ENCODE measurements around the gene STARD7. TPM values are rescaled to one million over a fixed set of nuclear protein-coding genes. Genes with fewer than 3 reads are reported as not detected.

STARD7 gene
- total RNA-seq, 1 experiment from 2014 or later, result 224 TPM

DNA sequence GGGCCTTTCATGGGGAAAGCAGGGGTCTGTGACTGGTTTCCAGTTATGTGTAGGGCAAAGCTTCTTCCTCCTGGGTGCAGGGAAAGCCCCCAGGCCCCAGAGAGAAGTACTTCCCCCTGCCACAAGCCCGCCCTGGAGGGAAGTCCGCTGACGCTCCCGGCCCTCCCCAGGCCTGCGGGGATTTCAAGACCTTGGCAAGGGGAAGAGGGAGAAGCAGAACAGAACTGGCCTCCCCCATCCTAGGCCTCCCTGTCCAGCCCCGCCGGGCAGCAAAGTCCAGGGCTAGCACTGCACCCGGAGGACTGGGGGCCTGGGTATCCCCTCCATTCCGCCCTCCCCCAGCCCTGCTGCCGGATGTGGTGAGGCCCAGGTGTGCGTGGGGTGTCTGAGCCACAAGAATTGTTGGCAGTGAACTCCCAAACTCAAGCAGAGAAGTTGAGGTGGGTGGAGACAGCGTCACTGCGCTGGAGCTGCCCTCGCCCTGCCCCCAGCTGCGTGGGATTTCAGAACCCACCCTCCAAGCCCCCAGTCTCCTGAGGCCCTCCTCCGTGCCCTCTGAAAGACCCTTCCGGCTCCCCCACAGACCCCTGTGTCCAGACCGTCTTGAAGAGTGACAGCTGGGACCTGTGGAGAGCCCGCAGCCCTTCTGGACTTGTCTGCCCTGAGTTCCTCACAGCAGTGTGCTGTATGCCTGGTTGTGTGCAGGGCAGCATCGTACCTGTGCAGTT is 62.3 kb downstream of the STARD7 start:
- Histone ChIP-seq H3K36me3 (ENCODE audit: control insufficient read depth, insufficient read depth, low read length) (peaks cover 2% of the 10 kb centered on the region; the same call in 1 of the 2 replicates), H3K4me1 (peaks cover 14% of the 10 kb centered on the region), H3K9me3 (no peaks in the 10 kb centered on the region), H3K27me3 (replicated peaks; ENCODE audit: control insufficient read depth, insufficient read depth, low read length) (no peaks in the 10 kb centered on the region), H3K4me3 (ENCODE audit: low read depth, low read length) (no peak overlapping the region)
- no TSS peak for BruUV-seq (replicated peaks)
- H3K27ac Mint-ChIP-seq (ENCODE audit: unreplicated experiment), result no peak overlapping the region
- DNase-seq, result peak in 1 of 2 experiments; percentile 32
- H3K27me3 Mint-ChIP-seq (ENCODE audit: insufficient read depth, unreplicated experiment), result no peaks in the 10 kb centered on the region
- H3K36me3 Mint-ChIP-seq (ENCODE audit: insufficient read depth, unreplicated experiment), result peaks cover 16% of the 10 kb centered on the region
- H3K4me3 Mint-ChIP-seq (ENCODE audit: unreplicated experiment), result peak overlapping the region; percentile 42
- TF ChIP-seq, protein P1, sequence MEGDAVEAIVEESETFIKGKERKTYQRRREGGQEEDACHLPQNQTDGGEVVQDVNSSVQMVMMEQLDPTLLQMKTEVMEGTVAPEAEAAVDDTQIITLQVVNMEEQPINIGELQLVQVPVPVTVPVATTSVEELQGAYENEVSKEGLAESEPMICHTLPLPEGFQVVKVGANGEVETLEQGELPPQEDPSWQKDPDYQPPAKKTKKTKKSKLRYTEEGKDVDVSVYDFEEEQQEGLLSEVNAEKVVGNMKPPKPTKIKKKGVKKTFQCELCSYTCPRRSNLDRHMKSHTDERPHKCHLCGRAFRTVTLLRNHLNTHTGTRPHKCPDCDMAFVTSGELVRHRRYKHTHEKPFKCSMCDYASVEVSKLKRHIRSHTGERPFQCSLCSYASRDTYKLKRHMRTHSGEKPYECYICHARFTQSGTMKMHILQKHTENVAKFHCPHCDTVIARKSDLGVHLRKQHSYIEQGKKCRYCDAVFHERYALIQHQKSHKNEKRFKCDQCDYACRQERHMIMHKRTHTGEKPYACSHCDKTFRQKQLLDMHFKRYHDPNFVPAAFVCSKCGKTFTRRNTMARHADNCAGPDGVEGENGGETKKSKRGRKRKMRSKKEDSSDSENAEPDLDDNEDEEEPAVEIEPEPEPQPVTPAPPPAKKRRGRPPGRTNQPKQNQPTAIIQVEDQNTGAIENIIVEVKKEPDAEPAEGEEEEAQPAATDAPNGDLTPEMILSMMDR (IDR thresholded peaks at IDR 0.05; ENCODE audit: insufficient read depth in 1 of 2, low read depth in 1 of 2, low read length in 1 of 2, severe bottlenecking in 1 of 2, unreplicated experiment in 1 of 2), result no peak
- POLR2A ChIA-PET, result no interaction called here
- intact Hi-C loops (cut with micrococcal nuclease; ENCODE audit: unreplicated experiment), result loop anchor here (5.0 kb wide), 1 partner anchor 41 kb away; no protein-coding TSS in a partner anchor
- no peaks in the 10 kb centered on the region for H3K9me3 Mint-ChIP-seq (ENCODE audit: unreplicated experiment)
- H3K4me1 Mint-ChIP-seq (ENCODE audit: low read depth, unreplicated experiment), result no peaks in the 10 kb centered on the region
- CTCF ChIA-PET, result interaction anchor here (1.4 to 1.7 kb wide), 2 partner anchors 8 to 28 kb away, joined by 4 to 7 read pairs; partner anchors contain the start of gene ASTL

DNA sequence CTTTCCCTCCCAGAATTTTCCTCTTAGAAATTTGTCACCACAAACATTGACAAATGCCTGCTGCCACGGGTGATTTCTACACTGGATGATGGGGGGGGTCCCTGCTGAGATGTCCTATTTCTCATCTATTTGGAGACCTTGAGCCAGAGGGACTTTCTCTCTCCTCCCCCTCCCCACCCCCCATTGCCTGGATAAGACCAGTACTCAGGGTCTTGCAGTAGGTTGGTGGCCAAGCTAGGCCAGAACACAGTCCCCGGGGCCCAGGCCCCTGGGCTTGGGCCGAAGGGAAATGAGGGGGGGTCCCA is 62.8 kb downstream of the STARD7 start:
- H3K27me3 ChIP-seq (replicated peaks; ENCODE audit: control insufficient read depth, insufficient read depth, low read length), result no peaks in the 10 kb centered on the region
- no peaks in the 10 kb centered on the region for H3K9me3 ChIP-seq
- no peak for DNase-seq
- TF ChIP-seq, protein P1 (IDR thresholded peaks at IDR 0.05; ENCODE audit: insufficient read depth in 1 of 2, low read depth in 1 of 2, low read length in 1 of 2, severe bottlenecking in 1 of 2, unreplicated experiment in 1 of 2), result no peak
- intact Hi-C loops (cut with micrococcal nuclease; ENCODE audit: unreplicated experiment), result loop anchor here (2.0 to 5.0 kb wide), 2 partner anchors 42 to 63 kb away; partner anchors contain the start of gene STARD7
- CTCF ChIA-PET, result no interaction called here
- peaks cover 2% of the 10 kb centered on the region; the same call in 1 of the 2 replicates for H3K36me3 ChIP-seq (ENCODE audit: control insufficient read depth, insufficient read depth, low read length)
- H3K4me1 Mint-ChIP-seq (ENCODE audit: low read depth, unreplicated experiment), result no peaks in the 10 kb centered on the region
- H3K27ac Mint-ChIP-seq (ENCODE audit: unreplicated experiment), result no peak overlapping the region
- POLR2A ChIA-PET, result no interaction called here
- H3K36me3 Mint-ChIP-seq (ENCODE audit: insufficient read depth, unreplicated experiment), result peaks cover 16% of the 10 kb centered on the region
- H3K4me1 ChIP-seq, result peaks cover 14% of the 10 kb centered on the region
- H3K4me3 ChIP-seq (ENCODE audit: low read depth, low read length), result peak overlapping the region; percentile 70
- no peaks in the 10 kb centered on the region for H3K9me3 Mint-ChIP-seq (ENCODE audit: unreplicated experiment)
- H3K27me3 Mint-ChIP-seq (ENCODE audit: insufficient read depth, unreplicated experiment), result no peaks in the 10 kb centered on the region
- H3K4me3 Mint-ChIP-seq (ENCODE audit: unreplicated experiment), result peak overlapping the region; percentile 98
- BruUV-seq (replicated peaks), result no TSS peak

DNA sequence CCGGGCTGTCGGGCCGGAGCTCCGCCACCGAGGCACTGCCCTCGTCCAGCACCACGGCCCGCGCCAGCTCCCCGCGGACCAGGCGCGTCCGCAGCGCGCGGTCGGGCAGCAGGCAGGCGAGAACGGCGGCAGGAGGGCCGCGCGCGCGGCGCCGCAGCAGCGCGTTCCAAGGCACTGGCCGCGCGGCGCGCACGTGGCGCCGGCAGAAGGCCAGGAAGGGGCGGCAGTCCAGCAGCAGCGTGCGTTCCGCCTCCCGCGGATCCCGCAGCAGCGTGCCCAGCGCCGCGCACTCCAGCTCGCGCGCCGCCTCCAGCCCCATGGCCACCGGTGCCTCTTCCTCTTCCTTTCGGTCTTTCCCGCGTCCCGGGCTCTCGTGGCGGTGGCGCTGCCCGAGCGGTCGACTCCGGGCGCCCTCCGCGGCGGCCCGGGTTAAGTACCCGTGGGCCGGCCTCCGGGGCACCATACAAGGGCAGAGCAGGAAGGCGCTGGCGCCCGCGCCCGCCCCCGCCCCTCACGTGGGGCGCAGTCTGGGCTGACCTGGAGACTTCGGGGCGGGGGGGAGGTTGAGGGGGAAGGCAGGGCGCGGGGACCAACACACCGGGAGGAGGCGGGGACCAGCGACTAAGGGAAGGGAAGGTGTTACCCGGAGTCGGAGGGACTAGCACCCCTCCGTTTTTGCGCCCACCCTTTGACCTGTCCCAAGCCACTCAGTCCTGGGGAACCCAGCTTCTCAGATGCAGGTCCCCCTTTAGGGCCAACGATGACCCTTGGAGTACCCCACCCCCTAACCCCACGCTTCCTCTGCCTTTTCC is 63.4 kb downstream of the STARD7 start, which contains the start of gene DUSP2:
DUSP2 (minus strand) TSS at position 405 of the 812 bp plus-strand sequence; CDS start at position 319, 86 bp downstream.
- H3K36me3 Mint-ChIP-seq (ENCODE audit: insufficient read depth, unreplicated experiment), result peaks cover 16% of the 10 kb centered on the region
- peaks cover 14% of the 10 kb centered on the region for H3K4me1 ChIP-seq
- intact Hi-C loops (cut with micrococcal nuclease; ENCODE audit: unreplicated experiment), result loop anchor here (2.0 to 5.0 kb wide), 2 partner anchors 42 to 64 kb away; partner anchors contain the start of gene STARD7

More for the DNA sequence above, 63.4 kb downstream of the STARD7 start, which contains the start of gene DUSP2:
- no peaks in the 10 kb centered on the region for H3K27me3 Mint-ChIP-seq (ENCODE audit: insufficient read depth, unreplicated experiment)
- BruUV-seq (replicated peaks), result no TSS peak
- DNase-seq, result peak; percentile 84 to 89
- peaks cover 2% of the 10 kb centered on the region; the same call in 1 of the 2 replicates for H3K36me3 ChIP-seq (ENCODE audit: control insufficient read depth, insufficient read depth, low read length)
- H3K4me3 ChIP-seq (ENCODE audit: low read depth, low read length), result peak within 1 kb of the TSS; percentile 70
- TF ChIP-seq, protein P1 (IDR thresholded peaks at IDR 0.05; ENCODE audit: insufficient read depth in 1 of 2, low read depth in 1 of 2, low read length in 1 of 2, severe bottlenecking in 1 of 2, unreplicated experiment in 1 of 2), result peak in 1 of 2 experiments; percentile 5
- no peaks in the 10 kb centered on the region for H3K9me3 ChIP-seq
- H3K4me1 Mint-ChIP-seq (ENCODE audit: low read depth, unreplicated experiment), result no peaks in the 10 kb centered on the region
- CTCF ChIA-PET, result interaction anchor here (1.0 to 1.6 kb wide), 3 partner anchors 28 to 63 kb away, joined by 3 to 6 read pairs (median 3); partner anchors contain the start of genes ADRA2B and STARD7
- POLR2A ChIA-PET, result no interaction called here
- peak within 1 kb of the TSS; percentile 94 for H3K27ac Mint-ChIP-seq (ENCODE audit: unreplicated experiment)
- peak within 1 kb of the TSS; percentile 98 for H3K4me3 Mint-ChIP-seq (ENCODE audit: unreplicated experiment)
- H3K27me3 ChIP-seq (replicated peaks; ENCODE audit: control insufficient read depth, insufficient read depth, low read length), result no peaks in the 10 kb centered on the region
- H3K9me3 Mint-ChIP-seq (ENCODE audit: unreplicated experiment), result no peaks in the 10 kb centered on the region
